ENCODE results near the gene EPN3.

GRCh38 chr17:50499270-50499669 is 33.3 kb upstream of the EPN3 start:
- TF ChIP-seq CTCF (IDR thresholded peaks at IDR 0.05) = no peak
- no peak for TF ChIP-seq POLR2A (IDR thresholded peaks at IDR 0.05)

Measured in lower leg skin (tissue), 3 donors.